C4-2B (cell line): ENCODE measurements around the gene SH3RF2.

Source experiments
- CTCF ChIP-seq: fragments of 450-650 bp; conservative IDR thresholded peaks from 2 replicates; pipeline ENCODE4 v1.5.1; 2017; ENCODE audit warnings: mild to moderate bottlenecking
- ZFX ChIP-seq: fragments of 450-650 bp; IDR thresholded peaks from 2 replicates; pipeline ENCODE4 v1.6.1; 2017

- TF ChIP-seq CTCF, result no peak
- no peak for TF ChIP-seq ZFX
Measured at GRCh38 chr5:145917288-145917687, 19.1 kb upstream of the SH3RF2 start.
